HEK293T (cell line): ENCODE results near the gene NPC1L1.

ENCODE experiments used
- ARNT ChIP-seq: fragments of 450-650 bp; IDR thresholded peaks from 2 replicates; pipeline ENCODE4 v1.6.1; 2017; ENCODE audit warnings: mild to moderate bottlenecking
- BHLHE40 ChIP-seq: fragments of 450-650 bp; IDR thresholded peaks from 2 replicates; pipeline ENCODE4 v1.6.1; 2016; ENCODE audit warnings: mild to moderate bottlenecking, moderate library complexity, borderline replicate concordance
- ELF4 ChIP-seq: fragments of 450-650 bp; IDR thresholded peaks from 2 replicates; pipeline ENCODE4 v1.6.1; 2017; ENCODE audit warnings: antibody characterized with exemption
- FOXA1 ChIP-seq: fragments of 450-650 bp; IDR thresholded peaks from 2 replicates; pipeline ENCODE4 v1.6.1; 2016; ENCODE audit warnings: mild to moderate bottlenecking
- FOXM1 ChIP-seq: fragments of 450-650 bp; IDR thresholded peaks from 2 replicates; pipeline ENCODE4 v1.6.1; 2017; ENCODE audit warnings: mild to moderate bottlenecking, borderline replicate concordance
- HDGF ChIP-seq: fragments of 450-650 bp; IDR thresholded peaks from 2 replicates; pipeline ENCODE4 v1.6.1; 2017; ENCODE audit warnings: antibody characterized with exemption, borderline replicate concordance
- L3MBTL2 ChIP-seq: fragments of 450-650 bp; conservative IDR thresholded peaks from 2 replicates; pipeline ENCODE4 v1.6.1; 2016; ENCODE audit warnings: mild to moderate bottlenecking
- SP1 ChIP-seq: fragments of 450-650 bp; IDR thresholded peaks from 2 replicates; pipeline ENCODE4 v1.6.1; 2017
- SUZ12 ChIP-seq: fragments of 450-650 bp; IDR thresholded peaks from 2 replicates; pipeline ENCODE4 v1.6.1; 2016; ENCODE audit warnings: mild to moderate bottlenecking
- TARDBP ChIP-seq: fragments of 450-650 bp; IDR thresholded peaks from 2 replicates; pipeline ENCODE4 v1.6.1; 2016
- ZNF384 ChIP-seq: fragments of 450-650 bp; IDR thresholded peaks from 2 replicates; pipeline ENCODE4 v1.6.1; 2016
- TF ChIP-seq, protein P1 (sequence below): fragments of 450-650 bp; IDR thresholded peaks from 2 replicates; pipeline ENCODE4 v1.6.1; 2016

DNA sequence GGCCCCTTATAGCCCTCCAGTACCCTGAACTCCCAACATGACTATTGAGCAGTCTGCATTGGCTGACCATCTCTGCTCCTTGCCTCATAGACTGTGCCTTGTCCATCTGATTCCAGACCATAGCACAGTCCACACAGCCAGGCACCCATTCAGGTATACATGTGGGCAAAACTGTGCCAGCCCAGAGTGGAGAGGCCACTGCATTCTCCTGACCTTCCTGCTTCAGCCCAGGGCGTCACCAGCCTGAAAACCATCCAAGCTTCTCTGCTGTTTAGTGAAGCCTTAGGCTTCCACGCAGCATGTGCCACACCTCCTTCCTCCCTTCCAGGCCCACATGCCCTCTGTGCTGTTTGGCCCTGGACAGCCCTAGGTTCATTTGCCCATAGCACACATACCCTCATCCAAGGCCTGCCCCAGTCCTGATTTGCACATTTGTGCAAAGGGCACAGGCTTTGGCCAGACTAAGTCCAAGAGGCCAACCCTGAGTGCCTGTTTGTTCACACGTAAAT lies 22.1 kb upstream of the NPC1L1 start:
- TF ChIP-seq ARNT (no peak), SP1 (no peak), ELF4 (no peak), L3MBTL2 (no peak), ZNF384 (no peak), TARDBP (no peak), FOXA1 (no peak), FOXM1 (no peak), SUZ12 (no peak), BHLHE40 (no peak), HDGF (no peak)
- TF ChIP-seq, protein P1, sequence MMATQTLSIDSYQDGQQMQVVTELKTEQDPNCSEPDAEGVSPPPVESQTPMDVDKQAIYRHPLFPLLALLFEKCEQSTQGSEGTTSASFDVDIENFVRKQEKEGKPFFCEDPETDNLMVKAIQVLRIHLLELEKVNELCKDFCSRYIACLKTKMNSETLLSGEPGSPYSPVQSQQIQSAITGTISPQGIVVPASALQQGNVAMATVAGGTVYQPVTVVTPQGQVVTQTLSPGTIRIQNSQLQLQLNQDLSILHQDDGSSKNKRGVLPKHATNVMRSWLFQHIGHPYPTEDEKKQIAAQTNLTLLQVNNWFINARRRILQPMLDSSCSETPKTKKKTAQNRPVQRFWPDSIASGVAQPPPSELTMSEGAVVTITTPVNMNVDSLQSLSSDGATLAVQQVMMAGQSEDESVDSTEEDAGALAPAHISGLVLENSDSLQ: no peak
